HG03342 (cell line): ENCODE data around the gene SRD5A2.

Experiments used
- ATAC-seq: cut with Tn5 transposase; IDR thresholded peaks from one replicate; pipeline ENCODE4 v1.9.1; 2021; ENCODE audit warnings: mild to moderate bottlenecking, moderate library complexity; ENCODE audit not compliant: unreplicated experiment

SRD5A2 gene, protein sequence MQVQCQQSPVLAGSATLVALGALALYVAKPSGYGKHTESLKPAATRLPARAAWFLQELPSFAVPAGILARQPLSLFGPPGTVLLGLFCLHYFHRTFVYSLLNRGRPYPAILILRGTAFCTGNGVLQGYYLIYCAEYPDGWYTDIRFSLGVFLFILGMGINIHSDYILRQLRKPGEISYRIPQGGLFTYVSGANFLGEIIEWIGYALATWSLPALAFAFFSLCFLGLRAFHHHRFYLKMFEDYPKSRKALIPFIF

DNA sequence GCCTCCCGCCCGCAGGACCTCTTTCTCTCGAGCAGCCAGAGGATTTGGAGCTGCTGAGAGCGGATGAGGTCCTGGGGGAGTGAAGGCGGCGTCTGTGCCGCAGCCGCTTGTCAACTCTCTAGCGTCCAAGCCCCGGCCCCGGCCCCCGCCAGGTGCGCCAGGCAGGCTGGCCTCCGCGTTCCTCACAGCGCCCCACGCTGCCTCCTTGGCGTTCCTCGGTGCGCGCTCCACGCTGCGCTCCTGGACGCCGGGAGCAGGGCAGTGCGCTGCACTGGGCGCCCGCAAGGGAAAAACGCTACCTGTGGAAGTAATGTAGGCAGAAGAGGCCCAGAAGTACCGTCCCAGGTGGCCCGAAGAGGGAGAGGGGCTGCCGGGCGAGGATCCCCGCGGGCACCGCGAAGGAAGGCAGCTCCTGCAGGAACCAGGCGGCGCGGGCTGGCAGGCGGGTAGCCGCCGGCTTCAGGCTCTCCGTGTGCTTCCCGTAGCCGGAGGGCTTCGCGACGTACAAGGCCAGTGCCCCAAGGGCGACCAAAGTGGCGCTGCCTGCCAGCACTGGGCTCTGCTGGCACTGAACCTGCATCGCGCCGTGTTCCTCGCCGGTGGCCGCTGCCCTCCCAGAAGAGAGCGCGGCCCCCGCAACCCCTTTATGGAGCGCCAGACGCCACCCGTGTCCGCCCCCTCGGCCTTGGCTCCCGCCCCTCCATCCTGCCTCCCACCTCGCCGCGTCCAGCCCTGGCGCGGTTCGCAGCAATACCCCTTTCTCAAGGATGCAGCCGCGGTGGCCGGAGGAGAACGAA, at the start of gene SRD5A2:
Gene SRD5A2, minus strand, starts transcription at position 618 of the 797 bp plus-strand sequence. Its CDS starts 38 bp downstream, at position 580.
- ATAC-seq = no peak

DNA sequence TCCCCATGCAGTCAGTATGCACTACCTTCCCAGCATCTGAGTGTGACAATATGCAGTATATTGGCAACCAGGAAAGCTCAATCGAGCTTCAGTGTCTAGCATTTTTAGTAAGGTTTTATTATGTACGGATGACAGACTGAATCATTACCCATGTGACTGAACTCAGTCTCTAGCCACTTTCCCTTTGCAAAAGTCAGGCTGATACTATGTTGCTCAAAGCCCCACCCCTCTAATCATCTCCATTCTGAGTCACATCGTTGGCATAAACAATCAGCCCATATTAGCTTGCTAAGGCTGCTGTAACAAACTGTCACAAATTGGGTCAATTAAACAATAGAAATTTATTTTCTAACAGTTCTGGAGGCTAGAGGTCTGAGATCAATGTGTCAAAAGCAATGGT, 25.8 kb upstream of the SRD5A2 start:
- no peak for ATAC-seq

DNA sequence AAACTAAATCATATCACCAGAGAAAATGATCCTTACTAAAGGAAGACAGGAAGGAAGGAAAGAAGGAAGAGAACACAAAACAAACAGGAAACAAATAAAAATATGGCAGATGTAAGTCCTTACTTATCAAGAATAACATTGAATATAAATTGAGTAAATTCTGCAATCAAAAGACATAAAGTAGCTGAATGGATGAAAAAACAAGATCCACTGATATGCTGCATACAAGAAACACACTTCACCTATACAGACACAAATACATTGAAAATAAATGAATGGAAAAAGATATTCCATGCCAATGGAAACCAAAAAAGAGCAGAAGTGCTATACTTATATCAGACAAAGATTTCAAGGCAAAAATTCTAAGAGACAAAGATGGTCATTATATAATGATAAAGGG, 18.0 kb upstream of the SRD5A2 start:
- ATAC-seq = no peak

DNA sequence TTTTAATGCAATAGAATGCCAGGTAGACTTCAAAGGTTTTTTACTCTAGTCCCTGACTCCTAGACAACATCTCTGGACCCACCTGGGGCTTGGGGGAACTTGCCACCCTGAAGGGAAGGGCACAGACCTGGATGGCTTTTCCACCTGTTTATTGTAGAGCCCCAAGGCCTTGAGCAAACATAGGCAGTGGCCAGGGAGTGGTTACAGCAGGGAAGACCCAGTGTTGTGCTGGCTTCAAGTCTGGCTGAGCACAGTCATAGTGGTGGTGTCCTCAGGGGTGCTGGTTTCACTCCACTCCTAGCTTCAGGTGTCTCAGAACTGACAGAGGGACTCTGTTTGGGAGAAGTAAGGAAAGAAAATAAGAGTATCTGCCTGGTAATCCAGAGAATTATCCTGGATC, 5.5 kb upstream of the SRD5A2 start:
- ATAC-seq = no peak

DNA sequence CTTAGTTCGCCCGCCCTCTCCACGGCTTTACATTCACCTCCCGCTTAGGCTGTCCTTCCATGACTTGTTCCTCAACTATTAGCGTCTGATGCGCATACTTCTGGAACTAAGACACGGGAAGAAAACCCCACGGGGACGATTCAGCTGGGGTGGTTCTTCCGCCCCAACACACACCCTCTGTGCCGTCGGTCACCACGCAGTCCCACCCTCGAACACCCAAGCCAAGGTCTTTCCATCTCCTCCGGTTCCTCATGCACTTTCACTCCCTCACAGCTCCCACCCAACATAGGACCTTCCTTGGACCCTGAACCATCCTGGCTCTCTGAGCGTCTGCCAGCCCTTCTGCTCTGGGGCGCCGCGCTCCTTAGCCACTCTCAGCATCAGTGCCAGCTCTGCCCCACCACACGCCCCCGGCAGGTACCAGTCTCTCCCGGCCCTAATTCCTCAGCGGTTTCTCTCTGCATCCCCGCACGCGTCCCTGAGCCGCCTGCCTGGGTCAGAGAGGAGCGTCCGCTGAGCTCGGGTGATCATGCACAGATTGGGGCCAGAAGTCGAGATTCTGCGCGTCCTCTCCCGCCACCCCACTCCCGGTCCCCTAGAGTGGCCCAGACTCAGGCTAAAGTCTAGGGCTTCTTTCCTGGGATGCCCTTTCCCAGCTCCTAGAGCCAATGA, 522 bp upstream of the SRD5A2 start:
- no peak for ATAC-seq

DNA sequence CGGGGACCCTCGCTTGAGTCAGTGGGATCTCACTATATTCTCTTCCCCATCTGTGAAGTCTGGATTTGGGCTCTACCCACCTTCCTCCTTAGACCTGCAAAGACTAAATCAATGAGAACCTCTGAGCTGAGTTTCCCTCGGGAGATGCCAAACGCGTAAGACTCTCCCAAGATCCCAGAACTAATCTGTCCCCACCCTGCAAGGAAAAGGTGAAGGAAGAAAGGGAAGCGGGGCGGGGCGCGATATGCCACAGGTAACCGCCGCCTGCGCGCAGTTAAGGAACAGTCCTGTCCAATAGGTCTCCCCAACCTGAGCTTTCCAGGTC, 780 bp downstream of the SRD5A2 start:
- no peak for ATAC-seq

DNA sequence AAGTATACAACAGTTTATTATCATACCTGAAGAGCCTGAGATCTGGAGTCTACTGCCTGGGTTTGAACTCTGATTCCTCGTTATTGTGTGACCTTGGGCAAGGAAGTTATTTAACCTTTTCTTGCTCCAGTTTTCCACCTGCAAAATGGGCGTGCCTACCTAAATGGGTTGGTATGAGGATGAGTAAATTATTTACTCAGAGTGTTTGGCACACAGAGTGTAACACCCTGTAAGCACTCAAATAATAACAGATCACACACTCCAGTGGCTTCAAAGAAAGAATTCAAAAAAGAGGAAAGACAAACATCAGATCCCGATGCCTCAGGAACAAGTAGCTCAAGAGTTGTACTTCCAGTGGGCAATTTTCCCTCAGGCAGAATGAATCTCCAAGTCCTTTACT, 2.4 kb downstream of the SRD5A2 start:
- no peak for ATAC-seq

DNA sequence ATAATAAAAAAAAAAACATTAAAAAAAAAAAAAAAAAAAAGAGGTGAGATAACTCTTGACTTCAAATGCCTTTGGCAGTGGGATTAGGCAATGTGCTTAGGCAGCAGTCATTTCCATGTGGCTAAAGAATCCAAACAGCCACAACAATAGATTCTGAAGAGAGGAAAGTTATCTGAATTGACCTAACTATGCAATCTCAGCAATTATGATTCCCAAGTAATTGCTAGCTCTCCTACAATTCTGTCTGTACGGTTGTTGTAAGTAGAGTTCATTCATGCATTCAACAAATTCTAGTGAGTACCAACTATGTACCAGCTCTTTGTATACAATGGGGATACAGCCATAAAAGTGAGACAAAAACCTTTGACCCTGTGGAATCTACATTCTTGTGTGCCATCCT, 3.6 kb downstream of the SRD5A2 start:
- no peak for ATAC-seq

DNA sequence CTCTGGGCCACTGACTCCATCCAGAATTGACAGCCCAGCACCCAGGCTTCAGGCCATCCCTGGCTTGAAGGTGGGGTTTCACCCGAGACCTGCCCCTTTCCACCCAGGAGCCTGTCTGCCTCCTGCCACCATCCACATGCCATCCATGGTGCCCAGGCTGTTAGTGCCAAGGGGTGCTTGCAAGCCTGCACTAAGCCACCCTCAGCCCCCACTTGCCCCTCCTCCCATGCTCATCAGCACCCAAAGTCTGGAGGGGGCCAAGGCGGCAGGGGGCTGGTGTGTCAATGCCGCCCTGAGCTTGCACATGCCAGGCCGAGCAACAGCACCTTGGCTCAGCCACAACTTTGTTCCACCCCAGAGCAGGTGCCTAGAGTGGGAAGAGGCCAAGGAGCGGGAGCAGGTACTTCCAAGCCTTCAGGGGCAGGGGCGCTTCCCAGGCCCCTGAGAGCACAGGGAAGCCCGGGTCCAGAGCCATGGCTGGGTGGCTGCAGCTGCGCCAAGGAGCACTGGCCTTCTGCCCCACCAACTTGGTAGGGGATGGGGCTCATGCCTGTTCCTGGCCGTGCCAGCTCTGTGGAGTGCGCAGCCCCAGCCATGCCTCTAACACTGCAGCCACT, 12.0 kb downstream of the SRD5A2 start:
- no peak for ATAC-seq

DNA sequence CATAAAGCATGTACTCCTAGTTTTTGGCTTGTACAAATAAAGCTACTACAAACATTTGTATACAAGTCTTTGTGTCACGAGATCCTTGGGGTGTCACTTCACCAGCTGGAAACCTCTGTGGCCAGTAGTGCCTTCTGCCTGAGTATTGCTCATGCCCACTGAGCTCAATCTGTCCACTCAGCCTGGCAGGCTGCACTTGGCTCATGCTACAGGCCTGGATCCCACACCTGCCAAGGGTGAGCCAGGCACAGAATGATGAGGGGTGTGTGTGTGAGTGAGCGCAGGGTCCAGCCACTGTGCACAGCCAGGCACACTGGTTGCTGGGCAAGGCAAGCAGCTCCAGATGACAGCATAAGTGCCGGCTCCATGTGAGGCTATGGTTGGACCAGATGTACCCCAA, 13.1 kb downstream of the SRD5A2 start:
- no peak for ATAC-seq

DNA sequence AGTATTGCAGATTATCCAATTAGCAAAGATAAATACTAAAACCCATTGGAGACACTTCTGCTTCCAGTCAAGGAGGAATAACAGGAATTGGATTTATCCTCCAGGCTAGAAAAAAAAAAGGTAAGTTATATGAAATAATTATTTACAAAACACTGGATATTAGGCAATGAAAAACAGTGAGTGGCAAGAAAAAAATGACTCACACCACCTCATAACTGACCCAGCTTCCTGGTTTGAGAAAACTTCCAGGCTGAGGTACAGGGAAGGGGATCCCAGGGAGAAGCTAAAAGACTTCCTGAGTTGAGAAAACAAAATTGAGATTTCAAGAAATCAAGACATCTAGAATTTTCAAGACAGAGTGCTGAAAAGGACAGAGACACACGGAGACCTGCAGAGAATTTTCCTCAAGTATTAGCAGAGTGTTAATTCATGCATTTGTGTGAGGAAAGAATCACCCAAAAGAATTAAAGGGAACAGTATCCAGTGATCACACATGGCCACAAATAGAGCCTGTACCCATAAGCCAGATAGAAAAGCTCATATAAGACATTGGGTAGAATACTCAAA, 17.4 kb downstream of the SRD5A2 start:
- ATAC-seq = no peak

DNA sequence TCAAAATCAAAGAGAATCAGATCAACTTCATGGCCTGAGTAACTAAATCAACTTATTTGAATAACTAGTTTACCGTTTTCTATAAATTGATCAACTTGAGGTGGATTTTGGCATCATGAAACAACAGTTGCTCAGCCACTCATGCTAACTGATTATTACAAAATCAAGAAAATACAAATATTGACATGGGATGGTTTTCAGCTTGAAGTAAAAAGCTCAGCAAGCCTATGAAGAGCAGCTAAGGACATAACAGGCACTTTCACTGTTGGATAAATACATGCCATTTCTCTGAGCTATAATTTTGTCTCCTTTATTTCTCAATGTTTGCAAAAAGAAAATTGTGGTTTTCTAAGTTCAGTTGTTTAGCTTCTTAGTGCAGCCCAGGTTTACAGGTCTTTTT, 18.9 kb downstream of the SRD5A2 start:
- no peak for ATAC-seq

DNA sequence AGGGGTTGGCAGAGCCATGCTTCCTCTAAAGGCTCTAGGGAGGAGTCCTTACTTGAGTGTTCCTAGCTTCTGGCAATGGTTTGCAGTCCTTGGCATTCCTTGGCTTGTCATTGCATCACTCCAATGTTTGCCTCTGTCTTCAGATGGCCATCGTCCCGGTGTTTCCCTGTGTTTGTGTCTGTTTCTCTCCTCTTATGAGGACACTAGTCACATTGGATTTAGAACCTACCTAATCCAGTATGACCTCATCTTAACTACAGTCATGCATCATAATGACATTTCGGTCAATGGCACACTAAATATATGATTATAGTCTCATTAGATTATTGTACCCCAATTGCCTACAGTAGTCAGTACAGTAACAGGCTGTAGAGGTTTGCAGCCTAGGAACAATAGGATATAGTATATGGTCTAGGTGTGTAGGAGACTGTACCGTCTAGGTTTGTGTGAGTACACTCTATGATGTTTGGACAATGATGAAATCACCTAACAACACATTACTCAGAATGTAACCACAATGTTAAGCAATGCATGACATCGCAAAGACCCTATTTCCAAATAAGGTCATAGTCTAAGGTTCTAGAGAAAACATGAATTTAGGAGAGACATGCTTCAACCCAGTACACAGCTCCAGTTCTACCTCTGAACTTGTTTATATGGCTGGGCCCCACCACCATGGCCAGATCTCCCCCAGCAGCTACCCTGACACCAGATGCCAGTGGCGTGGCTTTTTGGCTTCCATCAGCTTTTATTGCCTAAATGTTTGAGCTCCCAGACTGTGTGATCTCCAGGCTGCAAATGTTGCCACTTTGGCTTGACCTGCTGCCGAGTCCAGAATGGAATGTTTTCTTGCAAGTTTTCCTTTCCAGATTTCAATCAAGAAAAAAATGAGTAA, 22.1 kb downstream of the SRD5A2 start:
- no peak for ATAC-seq

DNA sequence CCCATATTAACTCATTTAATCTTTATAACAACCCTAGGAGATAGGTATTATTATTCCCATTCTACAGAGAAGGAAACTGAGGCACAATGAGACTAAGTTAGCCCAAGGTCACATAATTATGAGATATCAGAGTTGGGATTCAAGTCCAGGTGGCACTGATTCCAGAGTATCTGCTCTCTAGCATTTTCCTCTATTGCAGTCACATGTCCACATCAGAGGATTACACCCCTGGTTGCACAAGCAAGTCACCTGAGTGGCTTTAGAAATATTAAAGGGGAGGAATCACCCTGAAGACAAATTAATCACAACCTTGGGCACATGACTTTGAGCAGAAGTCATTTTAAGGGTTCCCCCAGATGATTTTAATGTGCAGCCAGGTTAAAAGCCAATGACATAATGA, 23.8 kb downstream of the SRD5A2 start:
- ATAC-seq = no peak

DNA sequence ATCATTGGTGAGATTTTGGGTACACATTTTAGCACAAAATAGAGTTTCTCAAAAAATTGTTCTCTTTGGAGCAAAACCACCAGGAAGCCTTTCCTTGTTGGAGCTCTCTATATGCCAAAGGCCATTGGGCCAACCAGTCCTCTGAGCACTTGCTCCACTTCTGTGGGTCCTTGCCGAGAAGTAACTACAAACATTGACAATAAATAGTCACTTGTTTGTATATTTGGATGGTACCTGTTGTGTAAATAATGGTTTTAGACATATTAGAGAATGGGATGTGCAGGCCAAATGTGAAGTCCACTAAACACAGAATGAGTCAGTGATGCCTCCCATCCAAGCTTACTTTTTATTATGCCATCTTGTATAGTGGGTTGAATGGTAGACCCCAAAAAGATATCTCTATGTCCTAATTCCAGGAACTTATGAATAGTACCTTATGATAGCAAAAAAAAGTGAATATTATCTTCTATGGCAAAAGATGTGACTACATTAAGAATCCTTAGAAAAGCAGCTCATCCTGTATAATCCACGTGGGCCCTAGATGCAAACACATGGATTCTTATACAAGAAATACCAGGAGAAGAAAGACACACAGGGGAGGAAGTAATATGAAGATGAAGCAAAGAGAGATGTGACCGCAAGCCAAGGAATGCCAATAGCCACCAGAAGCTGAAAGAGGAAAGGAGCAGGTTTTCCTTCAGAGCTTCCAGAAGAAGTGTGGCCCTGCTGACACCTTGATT, 24.6 kb downstream of the SRD5A2 start:
- no peak for ATAC-seq

DNA sequence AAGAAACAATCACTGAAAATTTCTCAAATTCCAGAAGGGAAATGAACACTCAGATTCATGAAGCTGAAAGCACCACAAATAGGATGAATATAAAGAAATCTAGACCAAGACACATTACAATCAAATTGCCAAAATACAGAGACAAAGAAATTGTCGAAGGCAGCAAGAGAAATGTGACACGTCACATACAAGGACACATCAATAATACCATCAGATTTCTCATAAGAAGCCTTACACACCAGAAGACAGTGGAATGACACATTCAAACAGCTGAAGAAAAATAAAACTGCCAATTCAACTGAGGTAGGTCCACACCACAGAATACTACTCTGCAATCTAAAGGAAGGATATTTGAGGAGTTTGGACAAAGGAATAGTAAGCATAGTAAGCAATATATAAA, 27.4 kb downstream of the SRD5A2 start:
- no peak for ATAC-seq

DNA sequence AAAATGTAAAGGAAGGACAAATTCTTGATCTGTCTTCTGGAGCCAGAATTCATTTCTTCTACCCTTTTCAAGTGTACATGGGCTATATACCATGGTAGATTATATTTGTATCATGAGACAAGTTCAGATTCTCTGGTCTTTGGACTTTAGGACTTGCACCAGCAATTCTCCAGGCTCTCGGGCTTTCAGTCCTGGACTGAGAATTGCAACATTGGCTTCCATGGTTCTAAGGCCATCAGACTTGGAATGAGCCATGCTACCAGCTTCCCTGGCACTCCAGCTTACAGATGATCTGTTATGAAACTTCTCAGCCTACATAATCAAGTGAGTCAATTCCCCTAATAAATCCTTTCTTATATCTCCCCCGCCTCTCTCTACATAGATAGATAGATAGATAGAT, 33.3 kb downstream of the SRD5A2 start:
- no peak for ATAC-seq

DNA sequence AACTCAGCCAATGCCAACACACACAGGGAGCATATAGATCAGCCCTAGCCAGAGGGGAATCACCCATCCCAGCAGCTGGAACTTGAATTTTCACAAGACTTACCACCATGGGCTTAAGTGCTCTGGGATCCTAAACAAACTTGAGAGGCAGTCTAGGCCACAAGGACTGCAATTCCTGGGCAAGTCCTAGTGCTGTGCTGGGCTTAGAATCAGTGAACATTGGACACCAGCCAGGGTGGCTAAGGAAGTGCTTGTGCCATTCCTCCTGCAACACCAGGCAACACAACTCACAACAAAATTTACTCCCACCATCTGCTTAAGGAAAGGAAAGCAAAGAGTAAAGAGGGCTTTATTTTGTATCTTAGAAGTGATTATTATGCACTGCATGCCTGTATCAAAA, 38.9 kb downstream of the SRD5A2 start:
- ATAC-seq = no peak

DNA sequence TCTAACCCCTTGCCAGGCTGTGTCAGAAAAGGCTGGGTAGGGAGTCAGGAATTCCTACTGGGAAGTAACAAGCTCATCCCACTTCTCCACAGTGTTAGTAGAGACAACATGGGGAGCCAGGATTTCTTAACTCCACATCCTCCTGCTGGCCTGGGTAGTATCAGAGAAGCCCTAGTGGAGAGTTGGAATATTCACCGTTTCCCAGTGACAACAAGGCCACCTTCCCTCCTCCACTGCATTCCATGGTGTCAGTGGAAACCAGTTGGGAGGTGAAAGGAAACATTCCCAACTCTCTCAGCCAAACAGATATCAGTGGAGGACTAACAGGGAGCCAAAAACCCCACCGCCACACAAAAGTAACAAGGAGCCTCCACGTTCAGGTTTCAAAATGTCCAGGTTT, 41.2 kb downstream of the SRD5A2 start:
- ATAC-seq = no peak

DNA sequence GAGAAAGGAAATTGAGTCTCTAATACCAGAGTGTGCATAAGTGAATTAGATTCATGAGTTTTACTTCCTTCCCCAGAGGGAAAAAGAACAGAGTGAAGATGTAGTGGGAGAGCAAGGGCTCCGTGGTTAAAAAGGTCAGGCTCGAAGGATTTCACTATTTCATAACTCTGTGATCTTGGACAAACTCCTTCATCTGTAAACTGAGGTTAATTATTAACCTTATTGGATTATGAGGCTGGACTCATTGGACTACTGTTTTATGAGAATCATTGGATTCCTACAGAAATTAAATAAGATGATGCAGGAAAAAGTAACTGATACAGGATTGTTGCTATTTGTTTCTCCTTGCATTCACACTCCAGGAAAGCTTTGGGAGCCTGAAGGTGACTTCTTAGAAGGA, 45.0 kb downstream of the SRD5A2 start:
- ATAC-seq = no peak
